GM12878 (cell line): ENCODE measurements around the gene HERC6. TPM values are rescaled to one million over a fixed set of nuclear protein-coding genes. Genes with fewer than 3 reads are reported as not detected.
"Not testable (repeated sequence)": the region's sequence is repeated elsewhere in the genome, so short reads cannot be mapped to it uniquely, and the experiment has no call there.

ENCODE experiments used
- ATAC-seq: fragments of 200-7000 bp; cut with Tn5 transposase; 3 replicates; pipeline ENCODE4 v1.9.1; 2020; ENCODE audit warnings: mild to moderate bottlenecking, moderate library complexity
- BruUV-seq: library from RNA; stranded (reverse); fragments of 400-500 nt; replicated peaks from 2 replicates; lab custom pipeline; 2021; lab: Mats Ljungman, UMichigan
- CTCF ChIA-PET: fragments of 300-600 bp; sonication (Branson Sonifier 250); formaldehyde crosslinking; extraction: SDS; loops from one replicate; lab custom pipeline; 2021; ENCODE audit warnings: inconsistent platforms; lab: Yijun Ruan, JAX
- POLR2A ChIA-PET: fragments of 350-600 bp; formaldehyde crosslinking; extraction: SDS; loops from one replicate; lab custom pipeline; 2021; ENCODE audit warnings: inconsistent platforms; lab: Charles Lee
- RAD21 ChIA-PET: fragments of 300-600 bp; sonication (Branson Sonifier 250); formaldehyde crosslinking; loops from one replicate; lab custom pipeline; 2023; ENCODE audit warnings: antibody characterized with exemption; ENCODE audit not compliant: unreplicated experiment; lab: Charles Lee
- SMC1A ChIA-PET: fragments of 300-600 bp; sonication (Branson Sonifier 250); formaldehyde crosslinking; loops from one replicate; lab custom pipeline; 2023; ENCODE audit not compliant: unreplicated experiment, uncharacterized antibody; lab: Charles Lee
- DNase-seq: peaks from one replicate; pipeline ENCODE4 v3.0.0-alpha.2; 2011; ENCODE audit warnings: low read depth, low spot score
- FAIRE-seq: peaks from 3 replicates; lab custom pipeline; 2011; peaks lifted over from hg19 to GRCh38; lab: Jason Lieb, UNC
- H2AFZ ChIP-seq: 2 replicates; pipeline ENCODE4 v1.6.0; 2011; ENCODE audit warnings: low read depth, low read length, control low read depth; ENCODE audit not compliant: control insufficient read depth
- H3K27ac ChIP-seq: 2 replicates; pipeline ENCODE4 v1.5.1; 2011; ENCODE audit warnings: control low read depth; ENCODE audit not compliant: control insufficient read depth, insufficient read depth
- H3K27me3 ChIP-seq, 2 experiments: replicated peaks in 1 of 2; 2 replicates each; pipeline versions ENCODE4 v1.6.0 to v1.6.1; 2011; ENCODE audit warnings: low read length in 1 of 2; ENCODE audit not compliant: control insufficient read depth in 2 of 2, insufficient read depth in 2 of 2
- H3K36me3 ChIP-seq, 2 experiments: 2 replicates each; pipeline ENCODE4 v1.5.1; 2011; ENCODE audit warnings: low read length in 1 of 2; ENCODE audit not compliant: control insufficient read depth in 2 of 2, insufficient read depth in 2 of 2
- H3K4me1 ChIP-seq: 2 replicates; pipeline ENCODE4 v1.6.1; 2011; ENCODE audit warnings: mild to moderate bottlenecking, low read length, moderate library complexity, mixed read lengths; ENCODE audit not compliant: control insufficient read depth, insufficient read depth
- H3K4me2 ChIP-seq: 2 replicates; pipeline ENCODE4 v1.6.0; 2011; ENCODE audit warnings: control low read depth; ENCODE audit not compliant: control insufficient read depth, insufficient read depth
- H3K4me3 ChIP-seq: fragments of 200-600 bp; sonication (generic); 2 replicates; pipeline ENCODE4 v1.5.1; 2016
- H3K79me2 ChIP-seq: 2 replicates; pipeline ENCODE4 v1.6.0; 2011; ENCODE audit warnings: low read length; ENCODE audit not compliant: control insufficient read depth, insufficient read depth
- H3K9ac ChIP-seq: 2 replicates; pipeline ENCODE4 v1.8.0; 2011; ENCODE audit warnings: low read length, control low read depth, mixed read lengths; ENCODE audit not compliant: control insufficient read depth, insufficient read depth
- H3K9me3 ChIP-seq: replicated peaks from 3 replicates; pipeline ENCODE4 v1.5.1; 2011; ENCODE audit warnings: mild to moderate bottlenecking, low read length; ENCODE audit not compliant: control insufficient read depth, insufficient read depth
- H4K20me1 ChIP-seq: 2 replicates; pipeline ENCODE4 v1.6.0; 2011; ENCODE audit not compliant: control insufficient read depth, insufficient read depth
- ATF7 ChIP-seq: fragments of 450-650 bp; IDR thresholded peaks from 2 replicates; pipeline ENCODE4 v1.6.1; 2016; ENCODE audit warnings: low read depth, mild to moderate bottlenecking
- MEF2B ChIP-seq: fragments of 450-650 bp; IDR thresholded peaks from 2 replicates; pipeline ENCODE4 v1.6.1; 2018; ENCODE audit warnings: mild to moderate bottlenecking, moderate library complexity; ENCODE audit not compliant: partially characterized antibody, poor library complexity, severe bottlenecking
- SIN3A ChIP-seq: IDR thresholded peaks from 2 replicates; pipeline ENCODE4 v1.6.1; 2012; ENCODE audit warnings: low read depth, low read length, improper control_type of control experiment
- ZBED1 ChIP-seq: IDR thresholded peaks from 2 replicates; pipeline ENCODE4 v1.6.1; 2016; ENCODE audit warnings: borderline replicate concordance
- WGBS: methylation state at CpG from one replicate; pipeline ENCODE4 v1.1.6; 2016; ENCODE audit warnings: low lambda C conversion rate; ENCODE audit not compliant: insufficient replicate concordance, insufficient coverage; ENCODE audit errors: missing lambda C conversion rate; 5-methylcytosine and 5-hydroxymethylcytosine counted together
- in situ Hi-C: fragments of 300-500 bp; cut with MboI; formaldehyde crosslinking; loops from 9 replicates; pipeline ENCODE4 v1.14.3; 2018; ENCODE audit warnings: mixed read lengths
- intact Hi-C: fragments of 100-400 bp; cut with micrococcal nuclease; formaldehyde crosslinking; loops from one replicate; pipeline ENCODE4 v1.14.2; 2022; ENCODE audit not compliant: unreplicated experiment
- polyA plus RNA-seq, 11 experiments: library from polyadenylated mRNA; depleted of rRNA in 4 of 11; unstranded in 6 of 11; stranded (reverse) in 5 of 11; fragments of >200 nt; fragmentation: Nextera tagmentation in 4 of 11; fragmentation: Illumina TruSeq in 1 of 11; extraction: Ambion mirVana in 4 of 11; extraction: Trizol in 1 of 11; gene quantifications; 1 replicate in 1 of 11; 2 replicates in 10 of 11; pipeline versions ENCODE4 v1.2.1 to v1.2.3, GENCODE V29; 2011 to 2016; ENCODE audit warnings: inconsistent platforms in 2 of 11, missing spikeins in 2 of 11, low read depth in 1 of 11
- total RNA-seq, 4 experiments: library from RNA; depleted of rRNA in 3 of 4; stranded (reverse); fragments of >200 nt in 3 of 4; fragmentation: Illumina TruSeq in 1 of 4; extraction: Trizol in 1 of 4; gene quantifications; 2 replicates each; pipeline versions ENCODE4 v1.2.1 to v1.2.3, GENCODE V29; 2013 to 2021
- TF ChIP-seq, protein P1 (sequence below): IDR thresholded peaks from 2 replicates; pipeline ENCODE4 v1.6.1; 2011; ENCODE audit warnings: borderline replicate concordance, low read depth, mild to moderate bottlenecking, moderate library complexity, mixed read lengths, low read length; ENCODE audit not compliant: insufficient read depth; ENCODE audit errors: extremely low read length

Gene HERC6
- total and polyA plus RNA-seq, 10 of the 15 experiments (the other 5 are each of a cell fraction or from before 2014, with no cell fraction given), result 1.7 to 26.4 (median 5.9) TPM

DNA sequence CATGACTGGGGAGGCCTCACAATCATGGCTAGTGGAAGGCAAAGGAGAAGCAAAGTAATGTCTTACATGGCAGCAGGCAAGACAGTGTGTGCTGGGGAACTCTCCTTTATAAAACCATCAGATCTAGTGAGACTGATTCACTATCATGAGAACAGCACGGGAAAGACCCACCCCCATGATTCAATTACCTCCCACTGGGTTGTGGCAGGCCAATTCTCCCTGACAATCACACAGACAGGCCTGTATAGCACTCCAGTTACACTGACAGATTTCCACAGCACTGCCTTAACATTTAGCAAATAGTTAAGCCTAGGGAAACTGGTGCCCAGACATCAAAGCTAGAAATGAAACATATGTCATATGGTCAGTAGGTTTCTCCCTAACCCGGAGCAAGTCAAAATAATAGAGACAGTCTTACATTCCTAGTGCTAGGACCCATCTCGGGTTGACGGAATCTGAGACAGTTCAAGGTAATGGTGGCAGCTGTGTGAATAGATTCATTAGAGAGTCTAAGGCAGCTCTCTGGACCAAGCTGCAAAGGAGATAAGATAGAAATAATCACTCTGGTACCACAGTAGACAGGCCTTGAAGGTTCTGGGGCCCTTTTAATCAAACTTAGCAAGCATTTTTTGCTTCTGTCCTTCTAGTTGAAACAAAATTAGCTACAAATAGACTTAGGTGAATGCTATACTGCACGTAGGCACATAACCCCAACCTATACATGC, 68.9 kb downstream of the HERC6 start (continued):
- TF ChIP-seq, protein P1, sequence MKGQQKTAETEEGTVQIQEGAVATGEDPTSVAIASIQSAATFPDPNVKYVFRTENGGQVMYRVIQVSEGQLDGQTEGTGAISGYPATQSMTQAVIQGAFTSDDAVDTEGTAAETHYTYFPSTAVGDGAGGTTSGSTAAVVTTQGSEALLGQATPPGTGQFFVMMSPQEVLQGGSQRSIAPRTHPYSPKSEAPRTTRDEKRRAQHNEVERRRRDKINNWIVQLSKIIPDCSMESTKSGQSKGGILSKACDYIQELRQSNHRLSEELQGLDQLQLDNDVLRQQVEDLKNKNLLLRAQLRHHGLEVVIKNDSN, result no peak
- no peak for TF ChIP-seq ATF7
- no peak for TF ChIP-seq SIN3A
- no peak for TF ChIP-seq MEF2B
- TF ChIP-seq ZBED1, result no peak
- TF ChIP-seq, all 136 proteins: peak for 0

DNA sequence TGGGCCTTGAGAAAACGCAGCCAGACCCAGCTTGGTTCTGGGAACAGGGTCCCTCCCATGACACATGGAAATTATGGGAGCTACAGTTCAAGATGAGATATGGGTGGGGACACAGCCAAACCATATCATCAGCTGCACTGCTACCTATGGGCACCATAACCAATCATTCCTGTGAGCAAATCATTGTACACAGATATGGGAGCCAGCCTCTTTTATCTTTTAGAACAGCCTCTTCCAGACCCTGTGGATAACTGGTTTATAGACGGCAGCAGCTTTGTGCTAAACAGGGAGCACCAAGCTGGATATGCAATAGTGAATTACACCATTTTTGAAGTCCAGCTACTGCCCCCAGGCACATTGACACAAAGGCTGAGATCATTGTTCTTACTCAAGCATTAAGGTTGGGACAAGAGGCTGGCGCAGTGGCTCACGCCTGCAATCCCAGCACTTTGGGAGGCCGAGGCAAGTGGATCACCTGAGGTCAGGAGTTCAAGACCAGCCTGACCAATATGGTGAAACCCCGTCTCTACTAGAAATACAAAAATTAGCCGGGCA, 69.6 kb downstream of the HERC6 start:
- intact Hi-C loops, FAIRE-seq, H3K9me3 ChIP-seq, H3K27ac ChIP-seq, ATAC-seq, H3K9ac ChIP-seq, H3K36me3 ChIP-seq, H3K27me3 ChIP-seq, H4K20me1 ChIP-seq, BruUV-seq, H2AFZ ChIP-seq, H3K4me1 ChIP-seq, DNase-seq, H3K4me2 ChIP-seq, H3K4me3 ChIP-seq, in situ Hi-C loops, H3K79me2 ChIP-seq: not testable (repeated sequence)
- ChIA-PET SMC1A (interaction anchor here (0.7 to 2.1 kb wide), 9 partner anchors 9 to 161 kb away, joined by 3 to 5 read pairs (median 3); partner anchors contain the start of gene HERC5), CTCF (interaction anchor here (0.7 to 1.3 kb wide), 4 partner anchors 9 to 24 kb away, joined by 3 to 4 read pairs (median 3); partner anchors contain the start of gene HERC5), POLR2A (interaction anchor here (0.7 to 0.9 kb wide), 2 partner anchors 9 to 18 kb away, joined by 3 read pairs; no protein-coding TSS in a partner anchor), RAD21 (interaction anchor here (1.1 kb wide), 1 partner anchor 70 kb away, joined by 3 read pairs; the partner anchor contains the start of gene HERC6)
- 94% methylated on average over 7 of the region's 7 CpGs for WGBS
